Measurements from ENCODE around the gene BMP7.

The BMP7 gene

DNA sequence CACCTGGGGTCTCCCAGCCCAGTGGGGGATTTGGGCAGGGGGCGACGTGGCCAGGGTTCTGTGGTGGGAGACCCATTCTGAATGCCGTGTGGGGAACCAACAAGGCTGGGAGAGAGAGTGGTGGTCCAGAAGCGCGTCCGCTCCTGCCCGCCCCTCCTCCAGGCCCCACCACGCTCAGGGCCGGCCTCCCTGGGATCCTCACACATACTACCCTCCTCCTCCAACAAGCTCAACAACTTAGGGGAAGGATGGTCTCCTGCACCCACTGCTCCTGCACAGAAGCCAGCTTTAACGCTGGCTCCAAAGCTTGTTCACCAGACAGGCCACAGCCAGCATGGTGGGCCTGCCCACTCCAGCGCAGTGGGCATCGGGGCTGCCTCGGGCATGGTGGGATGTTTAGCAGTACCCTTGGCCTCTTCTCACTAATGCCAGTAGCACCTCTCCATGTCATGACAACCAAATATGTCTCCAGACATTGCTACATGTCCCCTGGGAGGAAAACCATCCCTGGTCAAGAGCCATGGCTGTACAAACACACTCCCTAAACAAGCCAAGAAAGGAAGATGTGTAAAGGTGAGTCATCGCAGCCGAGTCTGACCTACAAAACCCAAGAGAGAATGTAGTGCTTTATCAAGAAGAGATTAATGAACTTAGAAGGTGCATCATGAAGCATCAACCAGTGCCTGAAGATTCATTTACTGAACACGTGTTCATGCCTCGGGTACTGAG lies 75.7 kb downstream of the BMP7 start:
- DNase-seq (ENCODE audit: low read depth), result peak; percentile 24

DNA sequence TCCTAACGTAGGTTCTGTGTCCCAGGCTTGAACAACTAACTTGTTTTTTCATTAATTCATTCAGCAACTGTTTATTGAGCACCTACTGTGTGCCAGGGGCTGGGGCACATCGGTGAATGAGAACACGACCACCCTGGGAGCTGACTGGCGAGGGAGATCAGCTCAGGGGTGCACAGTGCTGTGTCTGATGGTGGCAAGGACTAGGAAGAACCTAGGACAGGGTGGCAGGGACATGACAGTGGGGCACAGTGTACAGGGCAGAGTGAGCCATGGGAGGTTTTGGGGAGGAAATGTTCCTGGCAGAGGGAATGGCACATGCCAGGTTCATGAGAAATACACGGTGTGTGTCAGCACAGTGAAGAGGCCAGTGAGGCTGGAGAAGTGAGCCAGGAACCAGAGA lies 76.7 kb downstream of the BMP7 start:
- DNase-seq (ENCODE audit: low read depth), result no peak

DNA sequence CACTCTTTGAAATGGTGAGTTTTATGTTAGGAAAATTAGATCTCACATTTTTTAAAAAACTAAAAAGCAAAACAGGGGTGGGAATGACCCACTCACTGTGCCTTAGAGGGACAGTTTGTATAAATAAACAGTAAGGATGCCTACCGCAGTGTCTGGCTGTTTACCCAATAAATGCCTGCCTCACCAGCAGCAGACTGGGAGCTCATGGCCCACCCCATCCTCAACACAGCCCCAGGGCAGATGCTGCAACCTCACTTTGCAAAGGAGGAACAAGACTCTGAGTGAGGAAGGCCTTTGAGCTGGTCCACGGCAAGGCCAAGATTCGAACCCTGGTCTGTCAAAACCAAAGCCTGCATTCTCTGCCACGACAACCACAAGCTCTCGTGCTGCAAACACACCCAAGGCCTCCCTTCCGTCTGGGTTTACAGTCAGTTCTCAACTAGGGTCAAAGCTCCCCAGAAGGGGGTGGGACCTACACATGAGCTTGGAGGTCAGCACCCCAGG lies 77.8 kb downstream of the BMP7 start:
- DNase-seq (ENCODE audit: low read depth), result peak; percentile 11

DNA sequence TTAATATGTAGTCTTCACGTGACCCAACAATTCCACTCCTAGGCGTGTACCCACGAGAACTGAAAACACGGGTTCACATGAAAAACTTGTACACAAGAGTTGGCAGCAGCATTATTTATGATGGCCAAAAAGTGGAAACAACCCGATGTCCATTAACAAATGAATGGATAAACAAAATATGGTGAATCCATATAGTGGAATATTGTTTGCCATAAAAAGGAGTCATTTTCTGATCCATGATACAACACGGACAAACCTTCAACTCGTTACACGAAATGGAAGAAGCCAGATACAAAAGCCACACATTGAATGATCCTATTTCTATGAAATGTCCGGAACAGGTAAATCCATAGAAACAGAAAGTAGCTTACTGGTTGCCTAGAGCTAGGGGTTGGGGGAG lies 78.4 kb downstream of the BMP7 start:
- no peak for DNase-seq (ENCODE audit: low read depth)

DNA sequence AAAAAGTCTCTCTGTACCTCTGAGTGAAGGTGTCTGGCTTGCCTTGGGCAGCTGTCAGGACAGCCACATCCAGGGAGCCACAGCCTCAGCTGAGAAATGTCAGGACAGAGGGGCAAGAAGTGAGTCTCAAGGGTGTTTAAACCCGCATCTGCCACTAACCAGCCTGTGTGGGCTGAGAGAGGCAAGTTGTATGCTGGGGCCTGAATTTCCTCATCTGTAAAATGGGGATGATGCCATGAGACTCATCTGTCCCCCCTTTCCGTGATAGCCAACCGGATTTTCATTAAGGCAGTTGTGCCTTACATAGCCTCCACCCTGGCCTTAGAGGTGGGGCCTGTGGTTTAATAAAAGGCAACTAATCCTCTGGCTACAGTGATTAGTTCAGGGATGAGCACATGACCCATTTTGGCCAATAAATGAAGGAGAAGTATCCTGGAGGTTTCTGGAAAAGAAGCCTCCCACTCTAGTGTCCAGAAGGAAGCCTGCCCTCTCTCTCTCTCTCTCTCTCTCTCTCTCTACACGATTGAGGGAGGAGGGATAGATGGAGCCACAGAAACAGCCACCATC lies 79.3 kb downstream of the BMP7 start:
- DNase-seq (ENCODE audit: low read depth), result no peak

DNA sequence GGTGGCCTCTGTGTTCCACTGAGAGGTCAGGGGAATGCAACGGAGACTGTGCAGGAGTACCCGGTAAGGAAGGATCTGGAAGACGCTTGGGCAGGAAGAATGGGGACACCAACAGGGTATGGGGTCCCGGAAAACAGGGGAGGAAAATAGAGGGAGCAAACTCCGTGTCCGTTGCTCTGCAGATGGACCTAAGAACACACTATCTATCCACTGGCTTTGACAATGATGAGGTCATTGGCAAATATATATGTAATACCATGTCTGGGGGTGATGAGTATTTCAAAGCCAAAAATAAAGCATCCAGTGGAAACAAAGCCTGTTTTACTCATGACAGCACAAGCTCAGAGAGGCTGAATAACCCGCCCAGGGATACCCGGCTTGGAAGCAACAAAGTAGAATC lies 80.2 kb downstream of the BMP7 start:
- no peak for DNase-seq (ENCODE audit: low read depth)

DNA sequence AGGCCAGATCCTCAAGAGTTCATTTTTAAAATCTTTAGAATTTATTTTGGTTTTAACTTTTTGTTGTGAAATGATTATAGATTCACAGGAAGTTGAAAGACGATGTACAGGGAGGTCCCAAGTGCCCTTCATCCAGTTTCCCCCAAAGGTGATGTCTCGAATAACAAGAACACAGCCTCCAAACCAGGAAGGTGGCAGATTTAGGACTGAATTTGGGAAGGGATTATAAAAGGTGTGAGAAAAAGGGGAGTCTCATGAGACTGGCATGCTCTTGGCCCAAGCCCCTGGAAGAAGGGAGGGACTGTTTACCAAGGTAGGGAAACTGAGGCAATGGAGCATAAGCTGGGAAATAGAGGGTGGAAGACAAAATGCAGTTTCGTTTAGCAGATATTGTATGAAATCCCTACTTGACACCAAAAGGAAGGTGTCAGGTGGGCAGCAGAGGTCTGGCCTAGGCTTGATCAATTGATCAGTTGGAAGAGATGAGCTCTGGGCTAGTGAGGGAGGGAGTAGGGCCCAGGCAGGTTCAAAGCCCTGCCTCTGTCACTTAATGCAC lies 81.2 kb downstream of the BMP7 start:
- no peak for DNase-seq (ENCODE audit: low read depth)

DNA sequence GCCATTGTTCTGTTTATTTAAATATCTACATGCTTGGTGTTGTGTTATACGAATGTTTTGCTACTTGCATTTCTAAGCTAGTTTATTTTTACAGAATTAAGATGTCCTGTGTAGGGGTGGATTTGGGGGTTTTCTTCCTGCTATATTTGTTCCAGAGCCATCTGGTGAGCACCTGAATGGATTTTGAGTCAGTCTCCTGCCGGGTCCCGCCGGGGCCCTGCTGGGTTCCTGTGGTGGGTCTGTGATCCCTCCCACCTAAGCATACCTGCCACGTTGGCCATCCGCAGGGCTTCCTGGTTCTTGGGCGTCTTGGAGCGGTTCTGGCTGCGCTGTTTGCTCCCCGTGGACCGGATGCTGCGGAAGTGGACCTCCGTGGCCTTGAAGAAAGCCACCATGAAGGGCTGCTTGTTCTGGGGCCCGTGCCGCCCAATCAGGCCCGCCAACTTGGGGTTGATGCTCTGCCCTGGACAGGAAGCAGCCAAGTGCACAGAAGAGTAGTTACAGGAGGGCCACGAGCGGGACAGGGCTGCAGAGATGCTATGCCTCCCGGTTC lies 82.9 kb downstream of the BMP7 start:
- no peak for DNase-seq (ENCODE audit: low read depth)

DNA sequence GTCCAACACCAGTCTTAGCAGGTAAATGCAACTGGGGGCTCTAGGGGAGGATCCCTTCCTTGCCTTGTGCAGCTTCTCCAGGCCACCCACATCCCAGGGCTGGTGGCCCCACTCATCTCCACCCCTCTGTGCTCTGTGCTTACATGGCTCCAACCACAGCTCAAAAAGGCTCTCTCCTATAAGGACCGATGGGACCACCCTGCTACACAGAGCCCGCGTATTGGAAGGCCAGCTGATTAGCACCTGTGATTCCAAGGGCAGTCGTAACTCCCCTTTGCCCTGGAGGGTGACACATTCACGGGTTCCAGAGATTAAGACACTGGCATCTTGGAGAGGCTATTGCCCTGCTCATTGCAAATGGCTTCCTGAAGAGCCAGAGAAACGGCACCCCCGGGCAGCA lies 84.8 kb downstream of the BMP7 start:
- no peak for DNase-seq (ENCODE audit: low read depth)

DNA sequence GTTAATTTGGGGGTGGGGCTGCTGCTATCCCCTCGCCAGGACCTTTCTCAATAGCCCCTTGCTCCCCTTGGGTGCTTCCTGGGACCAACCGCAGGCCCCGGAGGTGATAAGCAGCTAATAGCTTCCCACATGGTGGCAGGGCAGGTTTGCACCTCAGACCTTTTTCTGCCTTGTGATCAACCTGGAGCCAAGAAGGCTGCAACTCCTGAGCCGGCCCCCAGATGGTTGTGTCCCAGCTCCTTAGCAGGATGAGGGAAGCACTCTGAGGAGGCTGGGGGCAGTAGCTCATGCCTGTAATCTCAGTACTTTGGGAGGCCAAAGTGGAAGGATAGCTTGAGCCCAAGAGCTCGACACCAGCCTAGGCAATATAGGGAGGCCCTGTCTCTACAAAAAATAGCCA lies 85.5 kb downstream of the BMP7 start:
- DNase-seq (ENCODE audit: low read depth), result no peak

DNA sequence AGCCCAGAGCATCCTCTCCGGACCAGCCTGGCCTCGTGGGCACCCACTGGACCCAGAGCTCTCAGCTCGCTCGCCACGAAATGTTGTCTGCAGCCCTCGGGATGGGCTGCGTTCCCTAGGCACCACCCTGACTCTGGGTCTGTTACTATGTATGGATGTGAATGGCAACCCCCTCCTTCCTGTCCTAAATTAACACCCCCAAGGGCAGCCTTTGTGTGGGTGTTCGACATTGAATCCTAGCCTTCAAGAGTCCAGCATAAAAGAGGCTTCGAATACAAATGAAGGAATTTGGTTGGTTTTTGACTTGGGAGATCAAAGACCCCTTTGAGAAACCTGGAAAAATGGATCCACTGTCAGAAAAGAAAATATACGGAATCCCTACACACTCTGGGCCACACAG lies 86.1 kb downstream of the BMP7 start:
- no peak for DNase-seq (ENCODE audit: low read depth)

DNA sequence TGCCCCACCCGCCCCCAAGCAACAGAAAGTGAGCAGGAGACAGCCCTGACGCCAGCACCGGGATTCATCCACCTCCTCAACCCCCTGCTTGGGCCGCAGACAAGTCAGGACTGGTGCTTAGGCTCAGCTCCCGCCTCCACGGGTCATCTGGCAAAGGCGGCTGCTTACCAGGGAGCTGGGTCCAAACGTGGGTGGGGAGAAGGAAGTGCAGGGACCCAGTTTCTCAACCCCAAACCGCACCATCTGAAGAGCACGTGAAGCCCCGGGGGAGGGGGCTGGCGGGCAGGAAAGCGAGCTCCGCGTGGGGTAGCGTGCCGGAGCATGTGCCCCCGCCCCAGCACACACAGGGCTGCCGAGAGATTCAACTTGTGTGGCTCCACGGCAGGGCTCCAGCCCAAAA lies 87.2 kb downstream of the BMP7 start:
- DNase-seq (ENCODE audit: low read depth), result no peak

DNA sequence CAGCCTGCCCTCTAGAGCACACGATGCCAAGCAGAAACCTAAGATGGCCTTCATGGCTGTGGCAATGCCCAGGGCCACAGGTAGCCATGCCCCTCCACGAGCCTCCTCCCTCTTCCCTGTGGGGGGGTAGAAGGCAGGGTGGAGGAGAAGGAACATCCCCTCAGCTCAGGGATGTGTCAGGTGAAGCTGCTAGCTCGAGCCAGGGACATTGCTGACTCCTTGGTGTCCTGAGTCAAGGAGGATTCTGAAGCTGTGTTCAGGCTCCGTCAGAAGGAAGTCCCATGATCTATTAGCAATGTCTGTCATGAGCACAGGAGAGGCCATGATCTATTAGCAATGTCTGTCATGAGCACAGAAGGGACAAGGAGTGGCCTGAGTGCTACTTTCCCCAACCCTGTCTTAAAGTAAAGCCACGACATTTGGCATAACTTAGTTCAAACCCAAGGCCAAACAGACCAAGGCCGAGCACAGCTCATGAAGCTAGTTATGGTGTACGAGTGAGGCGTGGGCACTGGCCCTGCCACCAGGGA lies 87.8 kb downstream of the BMP7 start:
- DNase-seq (ENCODE audit: low read depth), result no peak

DNA sequence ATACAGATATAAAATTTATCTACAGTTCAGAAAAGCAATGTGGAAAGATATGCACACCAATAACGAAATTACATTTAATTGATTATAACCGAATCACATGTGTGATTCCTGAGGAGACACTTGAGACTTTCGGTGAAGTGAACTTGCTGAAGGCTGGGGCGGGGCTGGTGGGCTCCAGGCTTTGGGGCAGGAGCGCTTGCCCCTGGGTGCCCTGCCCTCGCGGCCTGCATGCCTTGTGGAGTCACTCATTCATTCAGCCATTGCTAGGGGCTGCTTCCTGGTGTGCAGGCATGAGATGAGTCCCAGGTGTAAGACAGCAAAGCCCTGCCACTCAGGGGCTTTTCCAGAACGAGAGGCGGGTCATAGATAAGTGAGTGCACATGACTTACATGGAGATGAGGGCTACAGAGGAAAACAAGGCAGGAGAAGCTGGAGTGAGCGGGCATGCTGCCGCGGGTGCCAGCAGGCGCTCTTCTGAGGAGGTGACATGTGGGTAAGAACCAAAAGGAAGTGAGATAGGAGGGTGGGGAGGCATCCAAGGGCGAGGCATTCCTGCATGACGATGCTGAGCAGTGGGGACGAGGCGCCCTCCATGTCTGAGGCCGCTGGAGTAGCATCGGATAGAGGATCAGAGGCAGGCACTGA lies 88.7 kb downstream of the BMP7 start:
- no peak for DNase-seq (ENCODE audit: low read depth)

DNA sequence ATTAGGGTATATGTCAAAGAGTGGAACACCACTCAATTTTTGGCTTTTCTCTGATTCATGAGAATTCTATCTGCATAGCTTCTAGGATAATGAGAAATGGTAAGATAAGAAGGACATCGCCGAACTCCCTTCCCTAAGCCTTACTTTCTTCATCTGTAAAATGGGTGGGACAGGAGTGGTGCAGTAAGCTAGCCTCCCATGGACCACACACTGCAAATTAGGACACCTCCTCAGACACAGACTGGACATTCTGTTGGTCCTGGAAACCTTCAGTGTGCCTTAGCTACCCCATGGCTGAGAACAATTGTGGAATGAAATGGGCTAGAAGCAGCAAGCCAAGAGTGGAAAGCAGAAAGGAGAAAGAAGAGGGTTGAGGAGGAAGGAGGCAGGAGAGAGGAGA lies 89.6 kb downstream of the BMP7 start:
- DNase-seq (ENCODE audit: low read depth), result no peak

DNA sequence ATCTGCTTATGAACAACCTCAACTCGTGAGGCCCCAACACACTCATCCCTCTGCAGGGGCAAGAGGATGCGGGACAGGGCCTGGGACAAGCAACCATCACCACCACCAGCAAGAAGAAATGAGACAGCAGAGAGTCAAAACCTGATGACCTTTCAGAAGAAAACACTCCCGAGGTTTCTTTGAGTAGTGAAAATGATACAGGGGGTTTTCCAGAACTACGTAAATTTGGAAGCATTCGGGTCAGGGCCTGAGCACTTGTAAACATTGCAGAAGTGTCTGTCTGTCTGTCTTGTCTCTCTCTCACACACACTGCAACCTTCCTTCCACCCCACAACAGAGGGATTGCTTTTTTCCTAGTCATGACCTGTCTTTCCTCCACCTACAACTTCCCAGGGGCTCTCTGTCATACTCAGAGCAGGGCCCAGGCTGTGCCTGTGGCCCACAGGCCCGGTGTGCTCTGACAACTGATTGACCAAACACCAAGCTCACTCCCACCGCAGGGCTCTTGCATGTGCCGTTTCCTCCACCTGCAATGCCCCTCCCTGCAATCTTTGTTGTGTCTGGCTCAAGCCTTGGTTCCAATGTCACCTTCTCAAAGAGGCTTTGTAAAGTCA lies 90.9 kb downstream of the BMP7 start:
- DNase-seq (ENCODE audit: low read depth), result no peak

DNA sequence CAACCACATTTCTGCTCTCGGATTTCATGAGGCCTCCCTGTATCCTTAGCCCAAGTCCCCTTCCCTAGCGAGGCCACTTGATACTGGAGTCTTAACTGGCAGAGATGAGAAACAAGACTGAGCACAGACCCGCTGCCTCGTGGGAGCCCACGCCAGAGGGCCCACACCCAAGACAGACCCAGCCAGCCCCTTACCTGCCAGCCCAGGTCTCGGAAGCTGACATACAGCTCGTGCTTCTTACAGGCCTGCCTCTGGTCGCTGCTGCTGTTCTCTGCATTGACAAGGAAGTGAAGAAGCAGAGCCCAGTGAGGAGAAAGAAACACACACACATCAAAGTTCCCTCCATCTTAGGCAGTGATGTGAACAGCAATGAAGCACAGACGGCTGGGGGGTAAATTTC lies 91.7 kb downstream of the BMP7 start:
- DNase-seq (ENCODE audit: low read depth), result no peak

DNA sequence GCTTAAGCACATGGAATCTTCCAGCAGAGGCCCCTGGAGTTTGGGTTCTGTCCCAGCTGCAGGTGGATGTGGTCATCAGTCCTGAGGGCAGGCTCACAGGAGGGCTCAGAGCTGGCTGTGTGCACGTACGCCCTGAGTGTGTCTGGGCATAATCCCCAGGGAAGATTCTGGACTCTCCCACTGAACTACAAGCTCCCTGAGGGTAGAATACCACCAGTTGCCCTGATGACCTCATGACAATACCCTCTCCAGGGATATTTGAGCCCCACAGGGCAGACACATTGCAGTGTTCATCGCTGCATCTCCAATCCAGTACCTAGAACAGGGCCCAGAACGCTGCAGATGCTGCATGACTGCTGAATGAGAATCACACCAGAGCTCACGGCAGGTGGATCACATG lies 92.5 kb downstream of the BMP7 start:
- DNase-seq (ENCODE audit: low read depth), result no peak

DNA sequence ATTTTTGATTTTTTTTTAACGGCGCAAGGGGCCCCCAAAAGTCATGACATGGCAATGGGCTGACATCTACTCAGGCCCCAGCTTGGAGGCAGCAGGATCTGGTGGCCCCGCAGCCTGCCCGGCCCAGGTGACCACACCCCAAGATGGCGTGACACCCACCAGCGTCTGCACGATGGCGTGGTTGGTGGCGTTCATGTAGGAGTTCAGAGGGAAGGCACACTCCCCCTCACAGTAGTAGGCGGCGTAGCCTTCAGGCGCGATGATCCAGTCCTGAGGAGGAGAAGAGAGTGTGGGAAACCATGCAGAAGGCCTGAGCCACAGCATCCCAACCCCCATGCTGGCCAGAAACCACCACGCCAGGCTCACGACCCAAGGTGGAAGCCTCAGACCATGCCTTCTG lies 93.4 kb downstream of the BMP7 start:
- DNase-seq (ENCODE audit: low read depth), result no peak

DNA sequence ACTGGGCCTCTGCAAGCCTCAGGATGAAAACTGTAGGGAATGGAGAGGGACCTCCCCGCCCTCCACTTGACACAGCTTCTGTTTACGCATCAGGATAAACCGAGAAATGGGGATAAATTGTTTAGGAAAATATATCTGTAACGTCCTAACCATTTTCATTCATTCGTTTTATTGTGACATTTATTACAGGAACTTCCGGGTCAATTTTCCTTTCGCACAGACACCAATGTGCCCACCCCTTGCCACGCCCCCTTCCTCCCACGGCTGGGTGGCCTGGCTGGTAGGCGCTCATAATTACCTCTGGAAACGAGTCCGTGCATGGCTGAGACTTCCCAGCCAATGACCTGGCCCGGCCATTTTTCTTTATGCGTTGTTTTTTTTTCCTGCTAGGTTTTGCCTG lies 96.1 kb downstream of the BMP7 start:
- DNase-seq (ENCODE audit: low read depth), result no peak

DNA sequence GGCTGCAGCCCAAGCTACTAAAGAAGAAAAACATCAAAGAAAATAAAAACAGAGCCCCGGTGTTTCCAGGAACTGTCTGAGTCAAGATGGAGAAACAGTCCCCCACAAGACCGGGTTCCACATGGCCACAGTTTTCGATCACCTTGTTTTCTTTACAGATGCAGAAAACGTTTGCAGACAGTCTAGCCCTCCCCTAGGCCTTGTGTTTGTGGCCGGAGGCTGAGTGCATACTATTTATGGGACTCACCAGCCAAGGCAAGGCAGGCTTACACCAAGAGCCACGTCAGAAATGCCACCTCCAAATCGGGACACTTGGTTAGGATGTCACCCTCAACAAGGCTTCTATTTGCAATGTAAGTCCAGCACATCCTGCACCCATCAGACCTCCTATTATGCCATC lies 97.3 kb downstream of the BMP7 start:
- no peak for DNase-seq (ENCODE audit: low read depth)

DNA sequence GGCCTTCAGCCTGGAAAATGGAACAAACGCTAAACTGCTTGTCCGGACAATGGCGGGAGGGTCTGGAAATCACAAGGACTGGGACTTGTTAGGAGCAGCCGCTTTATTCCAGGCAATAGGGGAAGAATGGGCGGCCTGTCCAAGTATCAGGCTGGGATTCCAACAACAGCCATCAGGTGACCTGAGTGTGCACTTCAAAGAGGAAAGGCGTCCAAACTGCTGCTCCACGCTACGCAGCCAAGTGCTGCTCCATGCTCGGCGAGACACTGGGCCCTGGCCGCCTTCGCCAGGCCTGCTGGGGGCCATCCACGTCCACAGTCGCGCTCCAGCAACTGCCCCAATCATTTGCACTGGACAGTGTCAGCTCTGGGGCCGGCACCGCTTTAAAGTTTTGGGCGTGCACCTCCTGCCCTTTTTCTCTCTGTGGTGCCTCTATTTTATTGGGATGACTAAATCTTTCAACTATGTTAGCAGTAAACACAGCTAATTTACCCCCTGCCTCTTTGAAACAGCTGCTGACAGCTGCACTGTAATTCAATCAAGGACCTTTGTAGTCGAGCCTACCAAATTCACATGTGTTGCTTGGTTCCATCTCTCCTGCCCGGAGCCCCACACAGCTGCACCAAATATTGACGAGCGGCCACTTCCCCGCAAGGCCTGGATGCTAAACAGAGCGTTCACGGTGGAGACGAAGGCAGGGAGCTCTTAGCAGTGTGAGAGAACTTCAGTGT lies 98.3 kb downstream of the BMP7 start:
- DNase-seq (ENCODE audit: low read depth), result peak; percentile 47
